ENCODE results near the gene PIEZO2. TPM values are rescaled to one million over a fixed set of nuclear protein-coding genes. Genes with fewer than 3 reads are reported as not detected.

Gene PIEZO2
- total and polyA plus RNA-seq, 2 experiments from 2014 or later, result 24.5 to 70.8 TPM

GRCh38 chr18:10895976-10896375 lies 253.4 kb downstream of the PIEZO2 start:
- no peaks in the 10 kb centered on the region for H3K27me3 ChIP-seq
- H2AFZ ChIP-seq, result no peak overlapping the region
- no peak overlapping the region for H3K27ac ChIP-seq
- no peak overlapping the region for H3K4me2 ChIP-seq
- TF ChIP-seq EZH2phosphoT487 (IDR thresholded peaks at IDR 0.05; ENCODE audit: low read depth, severe bottlenecking, unreplicated experiment), result no peak
- no peak for TF ChIP-seq CTCF (IDR thresholded peaks at IDR 0.05; ENCODE audit: poor library complexity)
- TF ChIP-seq EZH2 (IDR thresholded peaks at IDR 0.05; ENCODE audit: borderline replicate concordance), result no peak
- no peaks in the 10 kb centered on the region for H3K79me2 ChIP-seq
- WGBS (ENCODE audit: low lambda C conversion rate, missing lambda C conversion rate), result 90% methylated on average over 4 of the region's 4 CpGs
- no peaks in the 10 kb centered on the region for H3K36me3 ChIP-seq (replicated peaks; ENCODE audit: insufficient read depth, low read depth)
- DNase-seq (ENCODE audit: low spot score), result no peak
- H4K20me1 ChIP-seq (ENCODE audit: insufficient read depth, poor library complexity, severe bottlenecking), result no peaks in the 10 kb centered on the region
- H3K4me1 ChIP-seq (ENCODE audit: insufficient read depth), result peaks cover 14% of the 10 kb centered on the region
- no peak overlapping the region for H3K4me3 ChIP-seq
- no peaks in the 10 kb centered on the region for H3K9me2 ChIP-seq (replicated peaks; ENCODE audit: insufficient read depth)
- no peaks in the 10 kb centered on the region for H3K9me3 ChIP-seq (ENCODE audit: low read depth)

- Histone ChIP-seq H3K4me2 (no peak overlapping the region), H4K20me1 (ENCODE audit: insufficient read depth, poor library complexity, severe bottlenecking) (no peaks in the 10 kb centered on the region), H3K4me1 (ENCODE audit: insufficient read depth) (peaks cover 5% of the 10 kb centered on the region), H2AFZ (no peak overlapping the region), H3K79me2 (no peaks in the 10 kb centered on the region), H3K27me3 (no peaks in the 10 kb centered on the region), H3K9me3 (ENCODE audit: low read depth) (no peaks in the 10 kb centered on the region), H3K27ac (no peak overlapping the region), H3K4me3 (no peak overlapping the region), H3K9me2 (replicated peaks; ENCODE audit: insufficient read depth) (no peaks in the 10 kb centered on the region), H3K36me3 (replicated peaks; ENCODE audit: insufficient read depth, low read depth) (no peaks in the 10 kb centered on the region)
- 98% methylated on average over 10 of the region's 10 CpGs for WGBS (ENCODE audit: low lambda C conversion rate, missing lambda C conversion rate)
- no peak for DNase-seq (ENCODE audit: low spot score)
- TF ChIP-seq EZH2 (IDR thresholded peaks at IDR 0.05; ENCODE audit: borderline replicate concordance) (no peak), EZH2phosphoT487 (IDR thresholded peaks at IDR 0.05; ENCODE audit: low read depth, severe bottlenecking, unreplicated experiment) (no peak), CTCF (IDR thresholded peaks at IDR 0.05; ENCODE audit: poor library complexity) (no peak)
Measured at GRCh38 chr18:10894501-10894900, 254.9 kb downstream of the PIEZO2 start.

- Histone ChIP-seq H3K27ac (no peak overlapping the region), H3K4me1 (ENCODE audit: insufficient read depth) (peaks cover 5% of the 10 kb centered on the region), H2AFZ (no peak overlapping the region), H3K36me3 (replicated peaks; ENCODE audit: insufficient read depth, low read depth) (no peaks in the 10 kb centered on the region), H4K20me1 (ENCODE audit: insufficient read depth, poor library complexity, severe bottlenecking) (no peaks in the 10 kb centered on the region), H3K79me2 (no peaks in the 10 kb centered on the region), H3K4me2 (no peak overlapping the region), H3K9me2 (replicated peaks; ENCODE audit: insufficient read depth) (no peaks in the 10 kb centered on the region), H3K27me3 (no peaks in the 10 kb centered on the region), H3K4me3 (no peak overlapping the region), H3K9me3 (ENCODE audit: low read depth) (no peaks in the 10 kb centered on the region)
- WGBS (ENCODE audit: low lambda C conversion rate, missing lambda C conversion rate), result 87% methylated on average over 5 of the region's 5 CpGs
- TF ChIP-seq EZH2 (IDR thresholded peaks at IDR 0.05; ENCODE audit: borderline replicate concordance), result no peak
- TF ChIP-seq CTCF (IDR thresholded peaks at IDR 0.05; ENCODE audit: poor library complexity), result no peak
- no peak for TF ChIP-seq EZH2phosphoT487 (IDR thresholded peaks at IDR 0.05; ENCODE audit: low read depth, severe bottlenecking, unreplicated experiment)
- no peak for DNase-seq (ENCODE audit: low spot score)
Measured at GRCh38 chr18:10893761-10894160, 255.6 kb downstream of the PIEZO2 start.

DNA sequence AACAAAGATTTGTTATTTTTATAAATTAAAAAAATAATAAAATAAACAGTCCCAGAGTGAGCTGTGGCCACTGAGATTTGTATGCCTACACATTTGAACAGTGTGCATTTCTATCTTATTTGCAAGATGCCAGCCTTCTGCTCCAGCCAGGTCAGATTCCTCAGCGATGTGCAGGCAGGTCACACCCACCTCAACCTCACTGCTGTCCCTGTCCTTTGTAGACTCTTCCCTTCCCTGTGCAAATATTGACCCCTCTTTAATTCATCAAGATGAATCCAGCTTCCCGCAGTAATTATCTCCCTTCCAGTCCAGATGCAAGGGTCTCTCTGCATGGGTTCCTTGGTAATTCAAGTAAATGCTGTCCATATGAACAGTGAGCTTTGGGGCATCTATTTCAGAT lies 256.2 kb downstream of the PIEZO2 start:
- H4K20me1 ChIP-seq (ENCODE audit: insufficient read depth, poor library complexity, severe bottlenecking), result no peaks in the 10 kb centered on the region
- no peaks in the 10 kb centered on the region for H3K9me3 ChIP-seq (ENCODE audit: low read depth)
- WGBS (ENCODE audit: low lambda C conversion rate, missing lambda C conversion rate), result 56% methylated on average over 2 of the region's 2 CpGs
- H2AFZ ChIP-seq, result no peak overlapping the region
- no peak for TF ChIP-seq EZH2phosphoT487 (IDR thresholded peaks at IDR 0.05; ENCODE audit: low read depth, severe bottlenecking, unreplicated experiment)
- no peaks in the 10 kb centered on the region for H3K36me3 ChIP-seq (replicated peaks; ENCODE audit: insufficient read depth, low read depth)
- no peaks in the 10 kb centered on the region for H3K79me2 ChIP-seq
- no peak overlapping the region for H3K4me3 ChIP-seq
- DNase-seq (ENCODE audit: low spot score), result no peak
- H3K27ac ChIP-seq, result no peak overlapping the region
- no peaks in the 10 kb centered on the region for H3K27me3 ChIP-seq
- peaks cover 5% of the 10 kb centered on the region for H3K4me1 ChIP-seq (ENCODE audit: insufficient read depth)
- no peaks in the 10 kb centered on the region for H3K9me2 ChIP-seq (replicated peaks; ENCODE audit: insufficient read depth)
- no peak overlapping the region for H3K4me2 ChIP-seq

Measured in hepatocyte (in vitro differentiated cells).